GM19438 (cell line): Measurements from ENCODE around the gene OGDH.

Source experiments
- ATAC-seq: cut with Tn5 transposase; IDR thresholded peaks from one replicate; pipeline ENCODE4 v1.9.1; 2021; ENCODE audit warnings: low read depth; ENCODE audit not compliant: unreplicated experiment

OGDH gene

DNA sequence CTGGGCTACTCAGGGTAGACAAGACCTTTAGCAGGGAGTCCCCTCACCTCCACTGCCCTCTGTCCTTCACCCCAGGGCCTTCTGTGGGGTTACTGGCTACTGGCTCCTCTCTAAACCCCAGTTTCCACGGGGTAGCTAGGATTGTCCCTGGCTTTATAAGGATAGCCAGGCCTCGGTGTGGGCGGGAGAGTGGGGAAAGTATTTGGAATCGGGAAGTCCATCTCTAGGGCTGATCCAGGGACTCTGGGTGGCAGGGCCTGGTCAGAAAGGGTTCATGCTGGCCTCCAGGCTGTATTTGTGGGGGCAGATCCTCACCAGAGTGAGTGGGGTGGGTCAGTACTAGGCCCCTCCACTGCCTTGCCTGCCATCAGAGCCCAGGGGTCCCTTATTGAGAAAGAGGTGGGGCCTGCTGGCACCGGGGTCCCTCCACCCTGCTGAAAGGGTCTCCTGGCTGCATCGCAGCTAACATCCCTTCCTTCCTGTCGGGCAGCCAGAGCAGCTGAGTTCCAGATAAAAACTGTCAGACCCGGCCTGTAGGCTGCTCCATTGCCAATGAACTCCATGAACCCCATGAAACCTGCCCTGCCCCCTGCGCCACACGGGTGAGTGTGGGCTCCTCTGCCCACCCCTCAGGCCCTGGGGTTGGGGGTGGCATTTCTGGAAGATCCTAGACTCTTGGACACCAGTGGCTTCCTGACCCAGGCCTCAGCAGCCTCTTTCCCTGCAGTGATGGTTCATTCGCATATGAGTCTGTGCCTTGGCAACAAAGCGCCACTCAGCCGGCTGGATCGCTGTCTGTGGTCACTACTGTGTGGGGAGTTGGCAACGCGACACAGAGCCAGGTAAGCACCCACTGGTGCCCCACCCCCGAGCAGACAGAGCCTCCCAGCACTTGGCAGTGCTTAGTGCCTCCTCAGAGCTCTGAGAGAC is 149.5 kb downstream of the OGDH start:
- no peak for ATAC-seq

GRCh38 chr7:44756904-44757303 is 150.5 kb downstream of the OGDH start:
- ATAC-seq, result no peak

DNA sequence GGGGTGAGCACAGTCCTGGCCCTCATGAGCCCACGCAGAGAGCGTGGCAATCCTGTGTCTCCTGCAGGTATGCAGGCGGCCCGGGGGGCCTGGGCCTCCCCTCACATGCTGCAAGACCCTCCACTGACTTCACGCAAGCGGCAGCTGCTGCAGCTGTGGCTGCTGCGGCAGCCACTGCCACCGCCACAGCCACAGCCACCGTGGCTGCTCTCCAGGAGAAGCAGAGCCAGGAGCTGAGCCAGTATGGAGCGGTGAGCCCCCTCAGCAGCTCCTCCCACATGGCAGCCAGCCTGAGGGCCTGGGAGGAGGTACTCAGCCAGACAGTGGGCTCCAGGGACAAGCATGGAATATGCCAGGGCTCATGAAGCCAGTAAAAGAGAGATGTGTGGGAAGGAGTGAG is 150.9 kb downstream of the OGDH start:
- ATAC-seq, result no peak

GRCh38 chr7:44757739-44758138 is 151.3 kb downstream of the OGDH start:
- ATAC-seq, result no peak
